Astrocyte (in vitro differentiated cells and primary cell): Measurements from ENCODE around the gene SERPINE2. TPM values are rescaled to one million over a fixed set of nuclear protein-coding genes. Genes with fewer than 3 reads are reported as not detected.
A peak's percentile ranks its signal among the peaks of the same experiment; 100 is the strongest.
"Not testable (repeated sequence)": the region's sequence is repeated elsewhere in the genome, so short reads cannot be mapped to it uniquely, and the experiment has no call there.

Experiments
- DNase-seq: peaks from one replicate; pipeline ENCODE4 v3.0.0-alpha.2; 2010; ENCODE audit warnings: low read depth
- FAIRE-seq: peaks from 2 replicates; lab custom pipeline; 2011; peaks lifted over from hg19 to GRCh38; lab: Jason Lieb, UNC
- H2AFZ ChIP-seq: 2 replicates; pipeline ENCODE4 v1.6.0; 2012; ENCODE audit warnings: low read depth, low read length, inconsistent platforms
- H3K27ac ChIP-seq: 2 replicates; pipeline ENCODE4 v1.5.1; 2011; ENCODE audit warnings: low read depth, low read length, inconsistent platforms
- H3K27me3 ChIP-seq: 2 replicates; pipeline ENCODE4 v1.6.0; 2011; ENCODE audit warnings: low read length, inconsistent platforms; ENCODE audit not compliant: insufficient read depth
- H3K36me3 ChIP-seq: 2 replicates; pipeline ENCODE4 v1.5.1; 2011; ENCODE audit warnings: low read length, inconsistent platforms; ENCODE audit not compliant: insufficient read depth
- H3K4me1 ChIP-seq: 2 replicates; pipeline ENCODE4 v1.5.1; 2011; ENCODE audit warnings: low read length, inconsistent platforms; ENCODE audit not compliant: insufficient read depth
- H3K4me2 ChIP-seq: 2 replicates; pipeline ENCODE4 v1.6.0; 2012; ENCODE audit warnings: low read length, inconsistent platforms
- H3K4me3 ChIP-seq: 2 replicates; pipeline ENCODE4 v1.5.1; 2011; ENCODE audit warnings: low read depth, mild to moderate bottlenecking, low read length, inconsistent platforms; ENCODE audit not compliant: insufficient read depth
- H3K79me2 ChIP-seq: 2 replicates; pipeline ENCODE4 v1.6.0; 2012; ENCODE audit warnings: mild to moderate bottlenecking, low read length, inconsistent platforms; ENCODE audit not compliant: insufficient read depth
- H3K9ac ChIP-seq: 2 replicates; pipeline ENCODE4 v1.6.0; 2012; ENCODE audit warnings: mild to moderate bottlenecking, low read length, inconsistent platforms
- H3K9me3 ChIP-seq: 2 replicates; pipeline ENCODE4 v1.5.1; 2012; ENCODE audit warnings: low read depth, mild to moderate bottlenecking, low read length, inconsistent platforms; ENCODE audit not compliant: insufficient read depth
- H4K20me1 ChIP-seq: 2 replicates; pipeline ENCODE4 v1.6.0; 2012; ENCODE audit warnings: low read length, inconsistent platforms; ENCODE audit not compliant: insufficient read depth
- H3K27ac Mint-ChIP-seq: one replicate; pipeline ENCODE4 v1.8.0; 2021; ENCODE audit warnings: mild to moderate bottlenecking, mixed read lengths; ENCODE audit not compliant: unreplicated experiment
- H3K27me3 Mint-ChIP-seq: one replicate; pipeline ENCODE4 v1.8.0; 2021; ENCODE audit warnings: low read depth, mixed read lengths; ENCODE audit not compliant: unreplicated experiment
- H3K36me3 Mint-ChIP-seq: one replicate; pipeline ENCODE4 v1.8.0; 2021; ENCODE audit warnings: low read depth, mixed read lengths; ENCODE audit not compliant: unreplicated experiment
- H3K4me1 Mint-ChIP-seq: one replicate; pipeline ENCODE4 v1.8.0; 2021; ENCODE audit warnings: low read depth, mixed read lengths; ENCODE audit not compliant: unreplicated experiment
- H3K4me3 Mint-ChIP-seq: one replicate; pipeline ENCODE4 v1.8.0; 2021; ENCODE audit warnings: mild to moderate bottlenecking, moderate library complexity, mixed read lengths; ENCODE audit not compliant: unreplicated experiment
- H3K9me3 Mint-ChIP-seq: one replicate; pipeline ENCODE4 v1.8.0; 2021; ENCODE audit warnings: mild to moderate bottlenecking, mixed read lengths; ENCODE audit not compliant: unreplicated experiment
- EZH2 ChIP-seq: IDR thresholded peaks from 2 replicates; pipeline ENCODE4 v1.6.1; 2012; ENCODE audit warnings: mild to moderate bottlenecking, low read length, inconsistent platforms; ENCODE audit not compliant: insufficient read depth
- total RNA-seq: library from RNA; stranded (reverse); gene quantifications from 2 replicates; pipeline ENCODE4 v1.2.1, GENCODE V29; 2021
- TF ChIP-seq, protein P1 (sequence below): IDR thresholded peaks from 2 replicates; pipeline ENCODE4 v1.5.1; 2011; ENCODE audit warnings: low read depth, mild to moderate bottlenecking, inconsistent platforms, low read length, moderate library complexity; ENCODE audit not compliant: insufficient read depth

The SERPINE2 gene
- total RNA-seq, 1 donor from 2014 or later, result 375 TPM

DNA sequence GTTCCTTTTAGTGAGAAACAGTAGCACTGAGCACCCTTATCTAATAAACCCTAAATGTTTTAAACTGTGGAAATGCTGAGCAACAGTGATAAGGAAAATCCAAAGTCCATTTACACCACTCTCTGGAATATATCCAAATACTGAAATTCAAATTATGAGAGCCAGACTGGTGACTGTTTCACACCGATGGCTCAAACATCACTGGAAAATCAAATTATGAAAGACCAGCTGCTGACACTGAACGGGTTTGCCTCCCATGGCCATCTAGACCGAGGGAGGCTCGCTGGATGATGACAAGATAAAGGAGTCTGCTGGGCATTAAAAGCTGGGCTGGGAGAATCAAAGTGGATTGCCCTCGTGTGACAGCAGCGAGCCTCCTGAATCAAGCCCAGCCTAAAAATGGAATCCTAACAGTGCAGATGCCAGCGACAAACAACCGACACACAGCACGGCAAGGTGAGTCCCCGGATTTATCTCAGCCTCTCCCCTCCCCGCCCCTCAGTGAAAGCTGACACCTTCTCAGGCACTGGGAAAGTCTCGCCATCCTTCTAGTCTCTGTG, 30.3 kb downstream of the SERPINE2 start:
- DNase-seq (peak; percentile 26), FAIRE-seq (no peak)
- H3K4me2 ChIP-seq, result no peak overlapping the region
- Mint-ChIP-seq H3K4me3 (peak overlapping the region; percentile 40), H3K36me3 (peaks cover 7% of the 10 kb centered on the region), H3K9me3 (no peaks in the 10 kb centered on the region), H3K27me3 (no peaks in the 10 kb centered on the region), H3K27ac (no peak overlapping the region), H3K4me1 (peaks cover 18% of the 10 kb centered on the region)
- no peaks in the 10 kb centered on the region for H3K4me1 ChIP-seq
- peaks cover 2% of the 10 kb centered on the region for H3K79me2 ChIP-seq
- H3K27me3 ChIP-seq, result no peaks in the 10 kb centered on the region
- no peak overlapping the region for H3K4me3 ChIP-seq
- no peak for TF ChIP-seq EZH2
- TF ChIP-seq, protein P1, sequence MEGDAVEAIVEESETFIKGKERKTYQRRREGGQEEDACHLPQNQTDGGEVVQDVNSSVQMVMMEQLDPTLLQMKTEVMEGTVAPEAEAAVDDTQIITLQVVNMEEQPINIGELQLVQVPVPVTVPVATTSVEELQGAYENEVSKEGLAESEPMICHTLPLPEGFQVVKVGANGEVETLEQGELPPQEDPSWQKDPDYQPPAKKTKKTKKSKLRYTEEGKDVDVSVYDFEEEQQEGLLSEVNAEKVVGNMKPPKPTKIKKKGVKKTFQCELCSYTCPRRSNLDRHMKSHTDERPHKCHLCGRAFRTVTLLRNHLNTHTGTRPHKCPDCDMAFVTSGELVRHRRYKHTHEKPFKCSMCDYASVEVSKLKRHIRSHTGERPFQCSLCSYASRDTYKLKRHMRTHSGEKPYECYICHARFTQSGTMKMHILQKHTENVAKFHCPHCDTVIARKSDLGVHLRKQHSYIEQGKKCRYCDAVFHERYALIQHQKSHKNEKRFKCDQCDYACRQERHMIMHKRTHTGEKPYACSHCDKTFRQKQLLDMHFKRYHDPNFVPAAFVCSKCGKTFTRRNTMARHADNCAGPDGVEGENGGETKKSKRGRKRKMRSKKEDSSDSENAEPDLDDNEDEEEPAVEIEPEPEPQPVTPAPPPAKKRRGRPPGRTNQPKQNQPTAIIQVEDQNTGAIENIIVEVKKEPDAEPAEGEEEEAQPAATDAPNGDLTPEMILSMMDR, result no peak
- no peak overlapping the region for H3K9ac ChIP-seq
- peaks cover 2% of the 10 kb centered on the region for H4K20me1 ChIP-seq
- H3K9me3 ChIP-seq, result no peaks in the 10 kb centered on the region
- no peak overlapping the region for H2AFZ ChIP-seq
- H3K27ac ChIP-seq, result no peak overlapping the region
- no peaks in the 10 kb centered on the region for H3K36me3 ChIP-seq

DNA sequence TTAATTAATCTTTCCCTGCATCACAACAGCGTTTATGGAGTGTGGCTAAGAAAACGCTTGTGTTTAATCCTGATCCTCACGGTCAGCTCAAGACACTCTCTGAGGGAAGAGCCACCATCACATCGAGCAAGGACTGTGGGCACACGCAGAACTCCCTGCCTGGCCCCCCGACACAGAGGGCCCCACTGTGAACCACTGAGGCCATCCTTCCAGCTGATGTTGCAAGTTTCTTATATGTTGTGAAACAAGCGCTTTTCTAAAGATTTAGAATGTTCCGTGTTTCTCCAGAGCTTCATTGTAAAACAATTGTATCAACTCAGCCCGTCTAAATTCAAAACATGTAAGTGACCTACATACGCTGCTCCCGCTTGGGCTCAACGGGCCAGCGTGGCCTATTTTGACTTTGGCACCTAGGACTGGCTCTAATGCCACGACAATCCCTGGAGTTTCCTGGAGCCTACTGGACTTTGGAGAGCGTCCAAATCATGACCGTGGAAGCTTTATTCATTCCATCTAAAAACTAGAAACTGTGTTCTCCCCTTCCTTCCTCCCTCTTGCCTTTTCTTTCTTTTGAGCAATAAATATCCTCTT, 34.9 kb downstream of the SERPINE2 start:
- Histone ChIP-seq H3K9me3 (peaks cover 2% of the 10 kb centered on the region), H2AFZ (no peak overlapping the region), H3K4me3 (no peak overlapping the region), H3K9ac (no peak overlapping the region), H3K27me3 (no peaks in the 10 kb centered on the region), H3K4me1 (no peaks in the 10 kb centered on the region), H4K20me1 (no peaks in the 10 kb centered on the region), H3K79me2 (peaks cover 5% of the 10 kb centered on the region), H3K4me2 (no peak overlapping the region), H3K36me3 (peaks cover 4% of the 10 kb centered on the region), H3K27ac (no peak overlapping the region)
- TF ChIP-seq EZH2, result no peak
- TF ChIP-seq, protein P1, result no peak
- H3K36me3 Mint-ChIP-seq, result peaks cover 22% of the 10 kb centered on the region
- FAIRE-seq, result no peak
- no peak for DNase-seq
- no peak overlapping the region for H3K27ac Mint-ChIP-seq
- no peaks in the 10 kb centered on the region for H3K9me3 Mint-ChIP-seq
- H3K4me3 Mint-ChIP-seq, result no peak overlapping the region
- no peaks in the 10 kb centered on the region for H3K27me3 Mint-ChIP-seq
- H3K4me1 Mint-ChIP-seq, result peaks cover 8% of the 10 kb centered on the region

DNA sequence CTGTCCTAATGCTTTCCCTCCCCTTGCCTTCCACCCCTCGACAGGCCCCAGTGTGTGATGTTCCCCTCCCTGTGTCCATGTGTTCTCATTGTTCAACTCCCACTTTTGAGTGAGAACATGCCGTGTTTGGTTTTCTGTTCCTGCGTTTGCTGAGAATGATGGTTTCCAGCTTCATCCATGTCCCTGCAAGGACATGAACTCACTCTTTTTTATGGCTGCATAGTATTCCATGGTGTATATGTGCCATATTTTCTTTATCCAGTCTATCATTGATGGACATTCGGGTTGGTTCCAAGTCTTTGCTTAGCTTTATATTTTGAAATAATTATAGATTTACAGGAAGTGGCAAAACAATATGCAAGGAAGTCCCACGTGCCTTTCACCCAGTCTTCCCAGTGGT, 38.4 kb downstream of the SERPINE2 start:
- not testable (repeated sequence) for H3K27me3 ChIP-seq, H3K27me3 Mint-ChIP-seq, H3K9me3 ChIP-seq, H3K79me2 ChIP-seq, H3K9me3 Mint-ChIP-seq, H3K4me3 ChIP-seq, DNase-seq, H3K27ac Mint-ChIP-seq, FAIRE-seq, H3K36me3 ChIP-seq, H4K20me1 ChIP-seq, H2AFZ ChIP-seq, H3K4me1 ChIP-seq, H3K27ac ChIP-seq, H3K9ac ChIP-seq, H3K4me3 Mint-ChIP-seq, H3K4me2 ChIP-seq
- peaks cover 33% of the 10 kb centered on the region for H3K36me3 Mint-ChIP-seq
- H3K4me1 Mint-ChIP-seq, result peaks cover 12% of the 10 kb centered on the region
